ENCODE results near the gene RAI2. TPM values are rescaled to one million over a fixed set of nuclear protein-coding genes. Genes with fewer than 3 reads are reported as not detected.

Gene RAI2
- total and polyA plus RNA-seq, 2 experiments from 2014 or later: 0.83 to 0.99 TPM

DNA sequence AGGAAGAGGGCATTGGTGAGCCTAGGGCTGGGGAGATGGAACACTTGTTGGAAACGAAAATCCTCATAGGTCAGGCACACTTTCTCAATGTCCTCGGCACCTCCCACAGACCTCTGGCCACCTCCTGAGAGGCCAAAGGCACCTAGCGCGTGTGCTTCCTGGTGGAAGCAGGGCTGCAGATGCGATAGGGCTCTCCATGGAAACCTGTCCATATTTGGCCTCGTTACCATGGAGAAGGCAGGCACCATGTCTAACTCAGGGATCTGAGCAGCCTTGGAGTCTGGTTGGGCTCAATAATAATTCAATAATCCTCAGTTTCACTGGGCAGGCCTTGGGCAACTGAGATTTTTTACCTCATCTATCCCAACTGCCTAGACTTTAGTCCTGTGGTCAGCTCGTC, 58.3 kb downstream of the RAI2 start (continued):
- TF ChIP-seq, protein P1, sequence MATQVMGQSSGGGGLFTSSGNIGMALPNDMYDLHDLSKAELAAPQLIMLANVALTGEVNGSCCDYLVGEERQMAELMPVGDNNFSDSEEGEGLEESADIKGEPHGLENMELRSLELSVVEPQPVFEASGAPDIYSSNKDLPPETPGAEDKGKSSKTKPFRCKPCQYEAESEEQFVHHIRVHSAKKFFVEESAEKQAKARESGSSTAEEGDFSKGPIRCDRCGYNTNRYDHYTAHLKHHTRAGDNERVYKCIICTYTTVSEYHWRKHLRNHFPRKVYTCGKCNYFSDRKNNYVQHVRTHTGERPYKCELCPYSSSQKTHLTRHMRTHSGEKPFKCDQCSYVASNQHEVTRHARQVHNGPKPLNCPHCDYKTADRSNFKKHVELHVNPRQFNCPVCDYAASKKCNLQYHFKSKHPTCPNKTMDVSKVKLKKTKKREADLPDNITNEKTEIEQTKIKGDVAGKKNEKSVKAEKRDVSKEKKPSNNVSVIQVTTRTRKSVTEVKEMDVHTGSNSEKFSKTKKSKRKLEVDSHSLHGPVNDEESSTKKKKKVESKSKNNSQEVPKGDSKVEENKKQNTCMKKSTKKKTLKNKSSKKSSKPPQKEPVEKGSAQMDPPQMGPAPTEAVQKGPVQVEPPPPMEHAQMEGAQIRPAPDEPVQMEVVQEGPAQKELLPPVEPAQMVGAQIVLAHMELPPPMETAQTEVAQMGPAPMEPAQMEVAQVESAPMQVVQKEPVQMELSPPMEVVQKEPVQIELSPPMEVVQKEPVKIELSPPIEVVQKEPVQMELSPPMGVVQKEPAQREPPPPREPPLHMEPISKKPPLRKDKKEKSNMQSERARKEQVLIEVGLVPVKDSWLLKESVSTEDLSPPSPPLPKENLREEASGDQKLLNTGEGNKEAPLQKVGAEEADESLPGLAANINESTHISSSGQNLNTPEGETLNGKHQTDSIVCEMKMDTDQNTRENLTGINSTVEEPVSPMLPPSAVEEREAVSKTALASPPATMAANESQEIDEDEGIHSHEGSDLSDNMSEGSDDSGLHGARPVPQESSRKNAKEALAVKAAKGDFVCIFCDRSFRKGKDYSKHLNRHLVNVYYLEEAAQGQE (IDR thresholded peaks at IDR 0.05; ENCODE audit: unreplicated experiment): no peak

DNA sequence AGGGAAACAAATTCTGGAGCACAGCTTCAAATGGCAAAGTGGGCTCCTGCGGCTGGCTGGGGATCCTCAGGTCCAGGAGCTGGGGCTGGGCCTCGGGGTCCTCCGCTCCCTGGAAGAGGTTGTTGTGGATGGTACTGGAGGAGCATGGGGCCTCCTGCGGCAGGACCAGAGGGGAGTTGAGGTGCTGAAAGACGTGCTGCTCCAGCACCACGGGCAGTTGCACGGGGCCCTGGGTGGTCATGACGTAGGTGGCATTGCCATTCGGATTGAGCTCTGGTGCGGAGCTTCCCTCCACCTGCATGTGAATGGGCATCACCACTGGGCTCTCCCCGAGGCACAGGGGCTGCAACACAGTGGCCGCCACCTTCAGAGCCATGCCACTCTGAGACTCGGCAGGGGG, 59.7 kb downstream of the RAI2 start:
- H3K4me3 ChIP-seq: no peak overlapping the region
- no peak overlapping the region for H3K27ac Mint-ChIP-seq
- no peak overlapping the region for H3K4me2 ChIP-seq
- no peak overlapping the region for H2AFZ ChIP-seq
- no peaks in the 10 kb centered on the region for H3K4me1 ChIP-seq (ENCODE audit: insufficient read depth)
- DNase-seq (ENCODE audit: low spot score): no peak
- H3K36me3 Mint-ChIP-seq (ENCODE audit: low read depth): no peaks in the 10 kb centered on the region
- H3K27me3 Mint-ChIP-seq (ENCODE audit: insufficient read depth, low read depth, poor library complexity): peaks cover 4% of the 10 kb centered on the region
- no peaks in the 10 kb centered on the region for H4K20me1 ChIP-seq (replicated peaks; ENCODE audit: insufficient read depth)
- no peaks in the 10 kb centered on the region for H3F3A ChIP-seq (replicated peaks; ENCODE audit: low read depth)
- H3K4me3 Mint-ChIP-seq: no peak overlapping the region
- no peaks in the 10 kb centered on the region for H3K36me3 ChIP-seq (ENCODE audit: insufficient read depth)
- no peaks in the 10 kb centered on the region for H3K9me3 Mint-ChIP-seq
- no peaks in the 10 kb centered on the region for H3K4me1 Mint-ChIP-seq
- H3K9me2 ChIP-seq (ENCODE audit: insufficient read depth): no peaks in the 10 kb centered on the region
- no peak for TF ChIP-seq EZH2phosphoT487 (IDR thresholded peaks at IDR 0.05; ENCODE audit: unreplicated experiment)
- no peak for TF ChIP-seq STAT1 (IDR thresholded peaks at IDR 0.05; ENCODE audit: unreplicated experiment)
- H3K27ac ChIP-seq (ENCODE audit: low read depth): no peak overlapping the region
- no peaks in the 10 kb centered on the region for H3K79me2 ChIP-seq (replicated peaks; ENCODE audit: insufficient read depth)
- H3K27me3 ChIP-seq (ENCODE audit: insufficient read depth): no peaks in the 10 kb centered on the region
- ATAC-seq: no peak

DNA sequence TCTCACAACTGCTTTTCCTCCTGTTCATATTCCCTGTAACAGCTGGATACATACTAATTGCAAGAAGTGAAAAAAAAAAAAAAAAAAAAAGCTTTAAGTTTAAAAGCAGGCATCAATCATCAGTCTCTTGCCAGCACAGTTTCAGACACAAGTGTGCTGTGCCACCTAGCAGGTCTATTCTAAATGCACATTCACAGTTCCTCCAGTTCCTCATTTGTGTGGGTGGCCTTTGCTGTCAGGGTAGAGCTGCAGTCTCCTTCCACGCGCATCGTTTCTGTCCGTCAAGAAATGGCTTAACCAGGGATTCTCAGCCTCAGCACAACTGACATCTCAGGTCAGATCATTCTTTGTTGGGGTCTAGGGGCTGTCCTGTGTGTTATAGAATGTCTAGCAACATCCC, 62.2 kb downstream of the RAI2 start:
- Histone ChIP-seq H2AFZ (no peak overlapping the region), H3K9me2 (ENCODE audit: insufficient read depth) (no peaks in the 10 kb centered on the region), H3K4me3 (no peak overlapping the region), H3K4me1 (ENCODE audit: insufficient read depth) (no peaks in the 10 kb centered on the region), H3F3A (replicated peaks; ENCODE audit: low read depth) (no peaks in the 10 kb centered on the region), H4K20me1 (replicated peaks; ENCODE audit: insufficient read depth) (no peaks in the 10 kb centered on the region), H3K4me2 (no peak overlapping the region), H3K79me2 (replicated peaks; ENCODE audit: insufficient read depth) (no peaks in the 10 kb centered on the region), H3K27me3 (ENCODE audit: insufficient read depth) (no peaks in the 10 kb centered on the region), H3K36me3 (ENCODE audit: insufficient read depth) (no peaks in the 10 kb centered on the region), H3K27ac (ENCODE audit: low read depth) (no peak overlapping the region)
- Mint-ChIP-seq H3K4me3 (no peak overlapping the region), H3K36me3 (ENCODE audit: low read depth) (no peaks in the 10 kb centered on the region), H3K4me1 (no peaks in the 10 kb centered on the region), H3K9me3 (no peaks in the 10 kb centered on the region), H3K27me3 (ENCODE audit: insufficient read depth, low read depth, poor library complexity) (peaks cover 2% of the 10 kb centered on the region), H3K27ac (no peak overlapping the region)
- DNase-seq (ENCODE audit: low spot score): no peak
- no peak for ATAC-seq
- no peak for TF ChIP-seq NANOG (IDR thresholded peaks at IDR 0.05; ENCODE audit: borderline replicate concordance)
- no peak for TF ChIP-seq EZH2phosphoT487 (IDR thresholded peaks at IDR 0.05; ENCODE audit: unreplicated experiment)
- TF ChIP-seq, protein P1 (IDR thresholded peaks at IDR 0.05; ENCODE audit: unreplicated experiment): no peak
- no peak for TF ChIP-seq CREB1 (CRISPR knock-in tag; IDR thresholded peaks at IDR 0.05; ENCODE audit: low read depth)
- TF ChIP-seq ZNF114 (CRISPR knock-in tag; IDR thresholded peaks at IDR 0.05): no peak
- no peak for TF ChIP-seq ZNF331 (CRISPR knock-in tag; IDR thresholded peaks at IDR 0.05; ENCODE audit: low read depth)
- TF ChIP-seq, protein P2, sequence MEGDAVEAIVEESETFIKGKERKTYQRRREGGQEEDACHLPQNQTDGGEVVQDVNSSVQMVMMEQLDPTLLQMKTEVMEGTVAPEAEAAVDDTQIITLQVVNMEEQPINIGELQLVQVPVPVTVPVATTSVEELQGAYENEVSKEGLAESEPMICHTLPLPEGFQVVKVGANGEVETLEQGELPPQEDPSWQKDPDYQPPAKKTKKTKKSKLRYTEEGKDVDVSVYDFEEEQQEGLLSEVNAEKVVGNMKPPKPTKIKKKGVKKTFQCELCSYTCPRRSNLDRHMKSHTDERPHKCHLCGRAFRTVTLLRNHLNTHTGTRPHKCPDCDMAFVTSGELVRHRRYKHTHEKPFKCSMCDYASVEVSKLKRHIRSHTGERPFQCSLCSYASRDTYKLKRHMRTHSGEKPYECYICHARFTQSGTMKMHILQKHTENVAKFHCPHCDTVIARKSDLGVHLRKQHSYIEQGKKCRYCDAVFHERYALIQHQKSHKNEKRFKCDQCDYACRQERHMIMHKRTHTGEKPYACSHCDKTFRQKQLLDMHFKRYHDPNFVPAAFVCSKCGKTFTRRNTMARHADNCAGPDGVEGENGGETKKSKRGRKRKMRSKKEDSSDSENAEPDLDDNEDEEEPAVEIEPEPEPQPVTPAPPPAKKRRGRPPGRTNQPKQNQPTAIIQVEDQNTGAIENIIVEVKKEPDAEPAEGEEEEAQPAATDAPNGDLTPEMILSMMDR (conservative IDR thresholded peaks at IDR 0.05; ENCODE audit: low read depth in 2 of 2): no peak
- no peak for TF ChIP-seq STAT1 (IDR thresholded peaks at IDR 0.05; ENCODE audit: unreplicated experiment)
- TF ChIP-seq POLR2AphosphoS5 (IDR thresholded peaks at IDR 0.05; ENCODE audit: low read depth): no peak
- no peak for TF ChIP-seq JUNB (IDR thresholded peaks at IDR 0.05; ENCODE audit: unreplicated experiment)
